ENCODE measurements around the gene ASPG. TPM values are rescaled to one million over a fixed set of nuclear protein-coding genes. Genes with fewer than 3 reads are reported as not detected.

ASPG gene
- total and polyA plus RNA-seq, 2 donors (not counting 1 experiment from before 2014, with no cell fraction given), result not detected

DNA sequence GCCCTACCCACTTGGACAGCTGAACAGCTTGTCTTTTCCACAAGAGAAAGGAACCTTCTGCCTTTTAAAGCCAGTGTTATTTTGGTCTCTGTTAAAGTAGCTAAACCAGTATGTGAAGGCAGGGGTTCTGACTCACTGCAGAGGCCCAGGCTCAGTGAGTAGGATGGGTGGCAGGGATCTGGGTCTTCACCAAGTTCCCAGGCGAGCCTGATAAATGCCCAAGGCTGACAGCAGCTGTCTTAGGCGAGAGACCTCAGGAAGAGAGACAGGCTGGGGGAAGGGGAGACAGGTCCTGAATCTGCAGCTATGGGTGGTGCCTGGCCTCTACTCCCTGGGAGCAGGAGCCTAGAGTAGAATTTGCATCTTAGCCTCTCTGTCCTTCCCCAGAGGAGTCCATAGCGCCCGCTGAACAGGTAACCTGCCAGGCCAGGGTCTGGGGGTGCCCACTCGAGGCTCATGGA lies 34.8 kb downstream of the ASPG start:
- H3K36me3 ChIP-seq (ENCODE audit: control insufficient read depth, insufficient read depth, low read length), result no peaks in the 10 kb centered on the region
- no peak overlapping the region for H3K4me2 ChIP-seq (ENCODE audit: extremely low read depth, insufficient read depth, low read length)
- H3K79me2 ChIP-seq (ENCODE audit: control insufficient read depth, insufficient read depth, low read length), result no peaks in the 10 kb centered on the region
- no peaks in the 10 kb centered on the region for H3K9me3 ChIP-seq (ENCODE audit: control insufficient read depth, insufficient read depth, low read depth, low read length)
- H3K9ac ChIP-seq (ENCODE audit: insufficient read depth, low read length), result no peak overlapping the region
- H3K4me1 ChIP-seq (ENCODE audit: control insufficient read depth, extremely low read depth, insufficient read depth, low read length), result no peaks in the 10 kb centered on the region
- no peak overlapping the region for H2AFZ ChIP-seq (ENCODE audit: low read length)
- peaks cover 9% of the 10 kb centered on the region for H3K27me3 ChIP-seq (ENCODE audit: control insufficient read depth, insufficient read depth, low read length)
- H3K27ac ChIP-seq (ENCODE audit: insufficient read depth, low read length), result no peak overlapping the region
- DNase-seq (ENCODE audit: low read depth in 2 of 2), result no peak
- no peak overlapping the region for H3K4me3 ChIP-seq (replicated peaks in 1 of 4; ENCODE audit: control extremely low read depth in 1 of 4, insufficient read depth in 1 of 4, low read depth in 3 of 4, low read length in 4 of 4)
- TF ChIP-seq CTCF (conservative IDR thresholded peaks at IDR 0.05 in 1 of 2, IDR thresholded peaks at IDR 0.05 in 1 of 2; ENCODE audit: low read depth in 1 of 2, low read length in 2 of 2) (no peak), EZH2 (IDR thresholded peaks at IDR 0.05; ENCODE audit: low read length, missing control alignments) (no peak)
- H4K20me1 ChIP-seq (ENCODE audit: control insufficient read depth, extremely low read depth, insufficient read depth, low read length), result no peaks in the 10 kb centered on the region

- H3K79me2 ChIP-seq (ENCODE audit: control insufficient read depth, insufficient read depth, low read length), result no peaks in the 10 kb centered on the region
- no peaks in the 10 kb centered on the region for H3K36me3 ChIP-seq (ENCODE audit: control insufficient read depth, insufficient read depth, low read length)
- TF ChIP-seq EZH2 (IDR thresholded peaks at IDR 0.05; ENCODE audit: low read length, missing control alignments) (no peak), CTCF (conservative IDR thresholded peaks at IDR 0.05 in 1 of 2, IDR thresholded peaks at IDR 0.05 in 1 of 2; ENCODE audit: low read depth in 1 of 2, low read length in 2 of 2) (no peak)
- H3K4me2 ChIP-seq (ENCODE audit: extremely low read depth, insufficient read depth, low read length), result no peak overlapping the region
- H3K9me3 ChIP-seq (ENCODE audit: control insufficient read depth, insufficient read depth, low read depth, low read length), result no peaks in the 10 kb centered on the region
- H3K4me1 ChIP-seq (ENCODE audit: control insufficient read depth, extremely low read depth, insufficient read depth, low read length), result no peaks in the 10 kb centered on the region
- peaks cover 9% of the 10 kb centered on the region for H3K27me3 ChIP-seq (ENCODE audit: control insufficient read depth, insufficient read depth, low read length)
- no peaks in the 10 kb centered on the region for H4K20me1 ChIP-seq (ENCODE audit: control insufficient read depth, extremely low read depth, insufficient read depth, low read length)
- no peak overlapping the region for H3K9ac ChIP-seq (ENCODE audit: insufficient read depth, low read length)
- DNase-seq (ENCODE audit: low read depth in 2 of 2), result no peak
- H3K4me3 ChIP-seq (replicated peaks in 1 of 4; ENCODE audit: control extremely low read depth in 1 of 4, insufficient read depth in 1 of 4, low read depth in 3 of 4, low read length in 4 of 4), result no peak overlapping the region
- H2AFZ ChIP-seq (ENCODE audit: low read length), result no peak overlapping the region
- H3K27ac ChIP-seq (ENCODE audit: insufficient read depth, low read length), result no peak overlapping the region
Observed at GRCh38 chr14:104121142-104121541, 35.6 kb downstream of the ASPG start.

DNA sequence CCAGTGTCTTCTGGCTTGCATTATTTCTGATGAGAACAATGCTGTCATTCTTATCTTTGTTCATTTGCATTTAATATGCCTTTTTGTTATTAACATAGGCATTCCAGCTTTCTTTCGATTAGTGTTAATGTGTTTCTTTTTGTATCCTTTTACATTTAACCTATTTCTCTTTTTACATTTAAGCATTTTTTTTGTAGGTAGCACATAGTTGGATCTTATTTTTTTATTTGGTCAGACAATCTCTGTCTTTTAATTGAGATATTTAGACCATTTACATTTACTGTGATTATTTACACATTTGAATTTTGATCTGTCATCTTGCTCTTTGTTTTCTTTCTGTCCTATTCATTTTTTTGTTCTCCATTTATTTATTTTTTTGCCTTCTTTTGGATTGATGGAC lies 38.4 kb downstream of the ASPG start:
- no peaks in the 10 kb centered on the region for H3K27me3 ChIP-seq (ENCODE audit: control insufficient read depth, insufficient read depth, low read length)
- no peak overlapping the region for H3K9ac ChIP-seq (ENCODE audit: insufficient read depth, low read length)
- no peak overlapping the region for H3K4me2 ChIP-seq (ENCODE audit: extremely low read depth, insufficient read depth, low read length)
- H2AFZ ChIP-seq (ENCODE audit: low read length), result no peak overlapping the region
- H4K20me1 ChIP-seq (ENCODE audit: control insufficient read depth, extremely low read depth, insufficient read depth, low read length), result no peaks in the 10 kb centered on the region
- H3K4me3 ChIP-seq (replicated peaks in 1 of 4; ENCODE audit: control extremely low read depth in 1 of 4, insufficient read depth in 1 of 4, low read depth in 3 of 4, low read length in 4 of 4), result no peak overlapping the region
- H3K4me1 ChIP-seq (ENCODE audit: control insufficient read depth, extremely low read depth, insufficient read depth, low read length), result no peaks in the 10 kb centered on the region
- no peak overlapping the region for H3K27ac ChIP-seq (ENCODE audit: insufficient read depth, low read length)
- TF ChIP-seq CTCF (conservative IDR thresholded peaks at IDR 0.05 in 1 of 2, IDR thresholded peaks at IDR 0.05 in 1 of 2; ENCODE audit: low read depth in 1 of 2, low read length in 2 of 2) (no peak), EZH2 (IDR thresholded peaks at IDR 0.05; ENCODE audit: low read length, missing control alignments) (no peak)
- no peaks in the 10 kb centered on the region for H3K36me3 ChIP-seq (ENCODE audit: control insufficient read depth, insufficient read depth, low read length)
- no peaks in the 10 kb centered on the region for H3K9me3 ChIP-seq (ENCODE audit: control insufficient read depth, insufficient read depth, low read depth, low read length)
- H3K79me2 ChIP-seq (ENCODE audit: control insufficient read depth, insufficient read depth, low read length), result no peaks in the 10 kb centered on the region
- no peak for DNase-seq (ENCODE audit: low read depth in 2 of 2)
